ENCODE data around the gene TBKBP1. TPM values are rescaled to one million over a fixed set of nuclear protein-coding genes. Genes with fewer than 3 reads are reported as not detected.
A peak's percentile ranks its signal among the peaks of the same experiment; 100 is the strongest.

The TBKBP1 gene
- total and polyA plus RNA-seq, 2 donors from 2014 or later: 10.1 to 11.2 TPM

- H3K9me3 ChIP-seq (ENCODE audit: control insufficient read depth in 2 of 3, insufficient read depth in 1 of 3, low read length in 3 of 3): no peaks in the 10 kb centered on the region
- H3K27ac ChIP-seq (ENCODE audit: low read depth in 2 of 2, low read length in 2 of 2): peak overlapping the region in 1 of 2 donors; percentile 66
- intact Hi-C loops (cut with DNase I): no loop called here
- FAIRE-seq: no peak
- no peak overlapping the region for H3K4me3 ChIP-seq (ENCODE audit: low read length in 3 of 3)
- no peak overlapping the region for H3K9ac ChIP-seq (ENCODE audit: low read length in 3 of 3)
- peaks cover 0 to 29% (median 11%) of the 10 kb centered on the region in 3 donors for H3K4me1 ChIP-seq (ENCODE audit: control insufficient read depth in 2 of 3, insufficient read depth in 2 of 3, low read depth in 1 of 3, low read length in 3 of 3)
- no peak for TF ChIP-seq CTCF (IDR thresholded peaks at IDR 0.05; ENCODE audit: borderline replicate concordance, extremely low read depth, insufficient read depth)
- H3K27me3 ChIP-seq (ENCODE audit: control insufficient read depth, insufficient read depth, low read length): no peaks in the 10 kb centered on the region
- no peak for DNase-seq
- peaks cover 0 to 10% (median 8%) of the 10 kb centered on the region in 3 donors for H3K36me3 ChIP-seq (ENCODE audit: control insufficient read depth in 2 of 3, insufficient read depth in 3 of 3, low read length in 3 of 3)
Observed at GRCh38 chr17:47686664-47687327, 7.2 kb upstream of the TBKBP1 start.

DNA sequence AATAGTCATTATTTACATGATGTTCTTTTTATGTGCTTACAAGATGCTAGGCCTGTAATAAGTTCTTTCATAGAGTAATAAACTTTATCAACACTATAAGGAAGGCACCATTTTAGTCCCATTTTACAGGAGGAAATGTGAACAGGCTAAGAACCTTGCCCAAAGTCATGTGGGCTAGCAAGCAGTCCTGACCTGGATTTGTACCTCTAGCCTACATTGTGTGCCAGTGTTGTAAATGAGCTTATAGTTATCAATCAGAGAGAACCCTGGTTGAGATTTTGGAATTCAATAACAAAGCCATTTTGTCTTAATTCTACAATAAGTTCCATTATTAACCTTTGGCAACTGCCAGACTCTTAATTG, 6.7 kb upstream of the TBKBP1 start:
- Histone ChIP-seq H3K9me3 (ENCODE audit: control insufficient read depth in 2 of 3, insufficient read depth in 1 of 3, low read length in 3 of 3) (no peaks in the 10 kb centered on the region), H3K36me3 (ENCODE audit: control insufficient read depth in 2 of 3, insufficient read depth in 3 of 3, low read length in 3 of 3) (peaks cover 0 to 4% (median 3%) of the 10 kb centered on the region in 3 donors), H3K27me3 (ENCODE audit: control insufficient read depth, insufficient read depth, low read length) (no peaks in the 10 kb centered on the region), H3K4me1 (ENCODE audit: control insufficient read depth in 2 of 3, insufficient read depth in 2 of 3, low read depth in 1 of 3, low read length in 3 of 3) (peaks cover 0 to 34% (median 13%) of the 10 kb centered on the region in 3 donors), H3K4me3 (ENCODE audit: low read length in 3 of 3) (no peak overlapping the region), H3K9ac (ENCODE audit: low read length in 3 of 3) (no peak overlapping the region), H3K27ac (ENCODE audit: low read depth in 2 of 2, low read length in 2 of 2) (peak overlapping the region in 1 of 2 donors; percentile 66)
- FAIRE-seq (no peak), DNase-seq (no peak)
- TF ChIP-seq CTCF (IDR thresholded peaks at IDR 0.05; ENCODE audit: borderline replicate concordance, extremely low read depth, insufficient read depth): no peak
- intact Hi-C loops (cut with DNase I): no loop called here

GRCh38 chr17:47687748-47688147, 6.2 kb upstream of the TBKBP1 start:
- H3K27ac ChIP-seq (ENCODE audit: low read depth in 2 of 2, low read length in 2 of 2): peak overlapping the region; percentile 10 to 66

More at GRCh38 chr17:47687748-47688147, 6.2 kb upstream of the TBKBP1 start:
- Histone ChIP-seq H3K36me3 (ENCODE audit: control insufficient read depth in 2 of 3, insufficient read depth in 3 of 3, low read length in 3 of 3) (peaks cover 0 to under 1% (median under 1%) of the 10 kb centered on the region in 3 donors), H3K9ac (ENCODE audit: low read length in 3 of 3) (no peak overlapping the region), H3K9me3 (ENCODE audit: control insufficient read depth in 2 of 3, insufficient read depth in 1 of 3, low read length in 3 of 3) (no peaks in the 10 kb centered on the region), H3K4me1 (ENCODE audit: control insufficient read depth in 2 of 3, insufficient read depth in 2 of 3, low read depth in 1 of 3, low read length in 3 of 3) (peaks cover 0 to 38% (median 18%) of the 10 kb centered on the region in 3 donors), H3K27me3 (ENCODE audit: control insufficient read depth, insufficient read depth, low read length) (no peaks in the 10 kb centered on the region), H3K4me3 (ENCODE audit: low read length in 3 of 3) (no peak overlapping the region)
- DNase-seq (no peak), FAIRE-seq (no peak)
- no peak for TF ChIP-seq CTCF (IDR thresholded peaks at IDR 0.05; ENCODE audit: borderline replicate concordance, extremely low read depth, insufficient read depth)
- intact Hi-C loops (cut with DNase I): no loop called here
